COLO668 (cell line): ENCODE data around the gene OR8A1.

ENCODE experiments used
- DNase-seq: peaks from one replicate; lab custom pipeline; 2025; ENCODE audit not compliant: unreplicated experiment; lab: John Stamatoyannopoulos, UW

Gene OR8A1

GRCh38 chr11:124569697-124570096 lies at the start of gene OR8A1:
OR8A1 (plus strand) TSS chr11:124569997; CDS start chr11:124570120, 123 bp downstream.
- DNase-seq: no peak

GRCh38 chr11:124520550-124520854 lies 49.3 kb upstream of the OR8A1 start:
- DNase-seq: no peak

- no peak for DNase-seq
Measured at GRCh38 chr11:124533626-124534025, 36.2 kb upstream of the OR8A1 start.

GRCh38 chr11:124534051-124534450 lies 35.7 kb upstream of the OR8A1 start:
- no peak for DNase-seq

- no peak for DNase-seq
Measured at GRCh38 chr11:124535552-124536232, 34.1 kb upstream of the OR8A1 start.

- no peak for DNase-seq
Measured at GRCh38 chr11:124536520-124536919, 33.3 kb upstream of the OR8A1 start.

- DNase-seq: no peak
Measured at GRCh38 chr11:124538019-124538418, 31.8 kb upstream of the OR8A1 start.

- DNase-seq: no peak
Measured at GRCh38 chr11:124541204-124541603, 28.6 kb upstream of the OR8A1 start.

GRCh38 chr11:124543145-124543544 lies 26.7 kb upstream of the OR8A1 start:
- DNase-seq: no peak

GRCh38 chr11:124543554-124543953 lies 26.2 kb upstream of the OR8A1 start, which contains the start of gene OR8B12:
OR8B12 (minus strand) TSS chr11:124543654; CDS start chr11:124543654, 0 bp downstream.
- DNase-seq: no peak

GRCh38 chr11:124551189-124551588 lies 18.6 kb upstream of the OR8A1 start:
- DNase-seq: no peak

GRCh38 chr11:124551987-124552386 lies 17.8 kb upstream of the OR8A1 start:
- DNase-seq: no peak

GRCh38 chr11:124556828-124557227 lies 13.0 kb upstream of the OR8A1 start:
- no peak for DNase-seq

GRCh38 chr11:124570160-124570559 lies 363 bp downstream of the OR8A1 start:
- DNase-seq: no peak

- DNase-seq: no peak
Measured at GRCh38 chr11:124577716-124578427, 8.1 kb downstream of the OR8A1 start.

GRCh38 chr11:124578761-124579160 lies 9.0 kb downstream of the OR8A1 start:
- no peak for DNase-seq

- no peak for DNase-seq
Measured at GRCh38 chr11:124581817-124582216, 12.0 kb downstream of the OR8A1 start.

- DNase-seq: no peak
Measured at GRCh38 chr11:124582565-124582964, 12.8 kb downstream of the OR8A1 start.

- DNase-seq: no peak
Measured at GRCh38 chr11:124583781-124584180, 14.0 kb downstream of the OR8A1 start.

GRCh38 chr11:124584681-124585372 lies 15.0 kb downstream of the OR8A1 start:
- no peak for DNase-seq

- peak; percentile 52 for DNase-seq
Measured at GRCh38 chr11:124586238-124586860, 16.6 kb downstream of the OR8A1 start.

GRCh38 chr11:124591430-124591829 lies 21.6 kb downstream of the OR8A1 start:
- no peak for DNase-seq
